H7 (cell line): ENCODE data around the gene UCHL3. TPM values are rescaled to one million over a fixed set of nuclear protein-coding genes. Genes with fewer than 3 reads are reported as not detected.
"Not testable (repeated sequence)": the region's sequence is repeated elsewhere in the genome, so short reads cannot be mapped to it uniquely, and the experiment has no call there.

Source experiments
- DNase-seq: peaks from one replicate; pipeline ENCODE4 v3.0.0; 2012
- H3K27me3 ChIP-seq: 2 replicates; pipeline ENCODE4 v1.6.0; 2011; ENCODE audit warnings: mild to moderate bottlenecking, low read length; ENCODE audit not compliant: control insufficient read depth, insufficient read depth
- H3K36me3 ChIP-seq: replicated peaks from 2 replicates; pipeline ENCODE4 v1.5.1; 2011; ENCODE audit warnings: low read length; ENCODE audit not compliant: control insufficient read depth, insufficient read depth
- H3K4me3 ChIP-seq: 2 replicates; pipeline ENCODE4 v1.5.1; 2011; ENCODE audit warnings: low read depth, mild to moderate bottlenecking, control low read depth, low read length, moderate library complexity; ENCODE audit not compliant: insufficient read depth
- total RNA-seq: library from RNA; depleted of rRNA; stranded (reverse); fragments of >200 nt; shearing (Covaris generic); gene quantifications from 2 replicates; pipeline ENCODE4 v1.2.3, GENCODE V29; 2014

UCHL3 gene
- total RNA-seq, 1 experiment from 2014 or later, result 49.2 TPM

- peaks cover 3% of the 10 kb centered on the region; the same call in 1 of the 2 replicates for H3K36me3 ChIP-seq
- DNase-seq, result peak; percentile 90
- H3K27me3 ChIP-seq, result no peaks in the 10 kb centered on the region
- peak within 1 kb of the TSS; percentile 74 for H3K4me3 ChIP-seq
Measured at GRCh38 chr13:75537401-75538365, 11.9 kb upstream of the UCHL3 start, which contains the start of gene COMMD6. Gene COMMD6 (minus strand): TSS chr13:75537841. CDS start chr13:75537805, 36 bp downstream.

DNA sequence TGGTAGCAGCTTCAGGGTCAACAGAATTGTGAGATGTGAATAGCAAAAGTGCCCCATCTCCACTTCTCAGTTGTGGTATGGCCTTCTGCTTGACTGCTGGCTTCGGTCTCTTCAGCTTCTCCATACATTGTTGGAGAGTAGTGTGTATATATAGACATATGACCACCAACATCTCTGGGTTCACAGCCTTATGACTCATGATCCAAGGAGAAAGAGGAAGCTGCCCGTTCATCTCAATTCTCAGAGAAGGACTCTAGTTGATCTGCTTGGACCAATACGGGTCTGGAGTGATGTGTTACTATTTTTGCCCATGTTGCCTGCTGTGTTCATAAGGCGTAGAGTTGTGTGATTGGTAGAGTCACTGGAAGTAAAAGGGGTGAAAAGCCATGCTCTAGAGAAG is 8.3 kb upstream of the UCHL3 start:
- Histone ChIP-seq H3K4me3 (no peak overlapping the region), H3K27me3 (no peaks in the 10 kb centered on the region), H3K36me3 (0 out of 2 replicates have a peak, but pooled peaks cover 1% of the 10 kb centered on the region)
- DNase-seq, result no peak

- DNase-seq, result no peak
- no peaks in the 10 kb centered on the region for H3K36me3 ChIP-seq
- no peak overlapping the region for H3K4me3 ChIP-seq
- H3K27me3 ChIP-seq, result no peaks in the 10 kb centered on the region
Measured at GRCh38 chr13:75541961-75542360, 7.6 kb upstream of the UCHL3 start.

DNA sequence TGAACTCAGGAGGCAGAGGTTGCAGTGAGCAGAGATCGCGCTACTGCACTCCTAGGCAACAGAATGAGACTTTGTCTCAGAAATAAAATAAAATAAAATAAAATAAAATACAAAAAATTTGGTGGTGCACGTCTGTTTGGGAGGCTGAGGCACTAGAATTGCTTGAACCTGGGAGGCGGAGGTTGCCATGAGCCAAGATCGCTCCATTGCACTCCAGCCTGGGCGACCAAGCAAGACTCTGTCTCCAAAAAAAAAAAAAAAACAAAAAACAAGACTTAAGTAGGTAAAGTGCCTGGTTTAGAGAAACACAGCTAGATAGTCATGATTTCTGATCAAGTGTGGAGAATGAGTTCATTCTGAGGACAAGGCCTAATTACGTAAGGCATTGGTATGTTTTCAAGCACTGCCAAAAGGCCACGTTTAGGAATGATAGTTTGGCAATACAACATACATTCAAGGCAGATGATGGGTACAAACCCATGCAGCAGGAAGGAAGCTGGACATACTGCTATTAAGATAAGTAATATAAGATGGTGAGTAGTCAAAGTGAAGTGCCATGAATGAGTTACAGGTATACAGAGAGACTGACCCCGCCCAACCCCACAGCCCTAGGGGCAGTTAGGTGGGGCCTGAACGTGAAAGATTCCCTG is 4.8 kb upstream of the UCHL3 start:
- Histone ChIP-seq H3K36me3 (no peaks in the 10 kb centered on the region), H3K27me3 (no peaks in the 10 kb centered on the region), H3K4me3 (no peak overlapping the region)
- DNase-seq, result no peak

DNA sequence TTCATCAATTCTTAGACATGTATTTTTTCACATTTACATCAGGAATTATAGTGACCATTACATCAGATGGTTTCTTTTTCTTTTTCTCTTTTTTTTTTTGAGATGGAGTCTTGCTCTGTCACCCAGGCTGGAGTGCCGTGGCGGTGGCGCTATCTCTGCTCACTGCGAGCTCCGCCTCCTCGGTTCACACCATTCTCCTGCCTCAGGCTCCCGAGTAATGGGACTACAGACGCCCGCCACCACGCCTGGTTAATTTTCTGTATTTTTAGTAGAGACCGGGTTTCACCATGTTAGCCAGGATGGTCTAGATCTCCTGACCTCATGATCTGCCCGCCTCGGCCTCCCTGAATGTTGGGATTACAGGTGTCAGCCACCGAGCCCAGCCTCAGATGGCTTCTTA is 4.2 kb upstream of the UCHL3 start:
- H3K4me3 ChIP-seq, H3K36me3 ChIP-seq, H3K27me3 ChIP-seq, DNase-seq: not testable (repeated sequence)

GRCh38 chr13:75547917-75548316 is 1.7 kb upstream of the UCHL3 start:
- no peak for DNase-seq
- Histone ChIP-seq H3K36me3 (no peaks in the 10 kb centered on the region), H3K27me3 (no peaks in the 10 kb centered on the region), H3K4me3 (no peak overlapping the region)

DNA sequence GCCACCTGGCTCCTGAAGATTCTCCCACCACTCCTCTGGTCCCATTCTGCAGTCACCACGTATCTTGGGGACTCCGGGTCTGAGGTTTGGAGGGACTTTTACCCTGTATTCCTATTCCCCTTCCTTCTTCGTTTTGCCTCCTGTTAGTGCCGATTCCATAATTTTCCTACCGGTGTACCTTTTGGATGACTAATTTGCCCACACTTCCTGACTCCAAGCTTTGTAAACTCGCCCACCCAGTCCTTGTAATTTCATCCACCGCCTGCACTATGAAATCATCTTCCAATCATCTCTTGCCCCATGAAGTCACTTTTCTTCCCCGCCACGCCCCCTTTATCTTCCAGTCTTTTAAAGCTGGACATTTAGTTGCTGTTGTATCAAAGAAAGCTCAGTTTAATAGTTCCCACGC is 572 bp downstream of the UCHL3 start:
- H3K27me3 ChIP-seq, result no peaks in the 10 kb centered on the region
- no peaks in the 10 kb centered on the region; the same call in 1 of the 2 replicates for H3K36me3 ChIP-seq
- H3K4me3 ChIP-seq, result peak overlapping the region; percentile 98
- DNase-seq, result no peak

DNA sequence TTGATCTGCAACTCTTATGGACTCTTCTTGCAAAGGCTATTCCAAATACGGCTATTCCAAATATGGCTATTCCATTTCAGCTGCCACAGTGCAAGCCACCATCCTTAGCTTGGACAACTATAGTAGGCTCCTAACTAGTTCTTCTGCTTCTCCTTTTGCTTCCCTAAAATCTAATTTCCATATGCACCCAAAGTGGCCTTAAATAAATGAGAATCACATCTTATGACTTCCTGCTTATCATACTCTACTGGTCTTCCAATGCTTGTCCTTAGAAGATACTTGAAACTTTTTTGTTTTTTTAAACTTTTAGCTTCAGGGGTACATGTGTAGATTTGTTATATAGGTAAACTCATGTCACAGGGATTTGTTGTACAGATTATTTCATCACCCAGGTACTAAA is 4.9 kb downstream of the UCHL3 start:
- no peaks in the 10 kb centered on the region for H3K27me3 ChIP-seq
- DNase-seq, result no peak
- H3K4me3 ChIP-seq, result no peak overlapping the region
- no peaks in the 10 kb centered on the region; the same call in 1 of the 2 replicates for H3K36me3 ChIP-seq

DNA sequence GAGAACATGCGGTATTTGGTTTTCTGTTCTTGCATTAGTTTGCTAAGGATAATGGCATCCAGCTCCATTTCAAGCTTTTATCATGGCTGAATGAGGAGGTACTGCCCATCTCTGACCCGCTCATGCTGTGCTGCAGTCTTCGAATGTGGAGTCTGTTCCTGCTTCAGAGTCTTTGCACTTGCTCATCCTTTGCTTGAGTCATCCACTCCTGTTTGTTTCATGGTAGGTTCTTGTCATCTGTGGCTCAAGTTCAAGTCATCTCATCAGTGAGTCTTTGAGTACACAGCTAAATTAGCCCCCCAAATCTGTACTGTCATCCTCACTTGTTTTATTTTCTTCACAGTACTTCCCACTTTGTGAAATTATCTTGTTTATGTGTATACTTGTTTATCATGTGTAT is 5.4 kb downstream of the UCHL3 start:
- Histone ChIP-seq H3K36me3 (no peaks in the 10 kb centered on the region; the same call in 1 of the 2 replicates), H3K27me3 (no peaks in the 10 kb centered on the region), H3K4me3 (no peak overlapping the region)
- no peak for DNase-seq

GRCh38 chr13:75555836-75556235 is 6.2 kb downstream of the UCHL3 start:
- DNase-seq, result no peak
- Histone ChIP-seq H3K36me3 (no peaks in the 10 kb centered on the region; the same call in 1 of the 2 replicates), H3K27me3 (no peaks in the 10 kb centered on the region), H3K4me3 (no peak overlapping the region)

DNA sequence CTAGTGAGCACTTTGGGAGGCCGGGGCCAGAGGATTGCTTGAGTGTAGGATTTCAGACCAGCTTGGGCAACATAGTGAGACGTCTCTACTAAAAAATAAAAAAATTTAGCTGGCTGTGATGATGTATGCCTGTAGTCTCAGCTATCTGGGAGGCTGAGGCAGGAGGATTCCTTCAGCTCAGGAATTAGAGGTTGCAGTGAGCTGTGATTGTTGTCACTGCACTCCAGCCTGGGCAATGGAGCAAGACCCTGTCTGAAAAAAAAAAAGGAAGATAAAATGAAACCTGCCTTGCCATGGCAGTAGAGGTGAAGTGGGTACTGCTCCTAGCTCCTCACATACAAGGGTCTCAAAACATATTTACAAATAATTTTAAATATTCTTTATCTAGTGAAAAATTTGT is 7.4 kb downstream of the UCHL3 start:
- DNase-seq, result no peak
- Histone ChIP-seq H3K36me3 (no peaks in the 10 kb centered on the region; the same call in 1 of the 2 replicates), H3K4me3 (no peak overlapping the region), H3K27me3 (no peaks in the 10 kb centered on the region)

GRCh38 chr13:75558145-75558840 is 8.7 kb downstream of the UCHL3 start:
- no peak overlapping the region for H3K4me3 ChIP-seq

GRCh38 chr13:75566658-75567057 is 17.1 kb downstream of the UCHL3 start:
- no peaks in the 10 kb centered on the region; the same call in 1 of the 2 replicates for H3K36me3 ChIP-seq
- H3K4me3 ChIP-seq, result no peak overlapping the region
- DNase-seq, result no peak
- no peaks in the 10 kb centered on the region for H3K27me3 ChIP-seq

More at GRCh38 chr13:75558145-75558840, 8.7 kb downstream of the UCHL3 start:
- H3K27me3 ChIP-seq, result no peaks in the 10 kb centered on the region
- no peak for DNase-seq
- no peaks in the 10 kb centered on the region; the same call in 1 of the 2 replicates for H3K36me3 ChIP-seq

DNA sequence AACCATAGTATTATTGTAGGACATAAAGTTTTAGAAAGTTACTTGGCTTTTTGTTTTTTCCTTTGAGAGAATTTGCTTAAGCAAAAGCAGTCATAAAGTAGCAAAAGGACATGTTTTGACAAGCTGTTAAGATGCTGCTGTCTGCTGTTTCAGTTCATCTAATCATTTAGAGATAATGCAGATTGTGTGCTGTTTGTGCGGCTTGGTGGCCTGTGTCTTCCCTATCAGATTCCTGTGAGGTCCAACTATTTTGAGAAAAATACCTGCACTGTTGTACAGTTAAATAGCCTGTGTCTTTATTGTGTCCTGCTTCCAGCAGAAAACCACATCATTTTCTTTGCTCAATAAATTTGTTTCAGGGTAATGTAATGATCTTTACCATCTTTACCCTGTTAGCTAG is 20.0 kb downstream of the UCHL3 start:
- H3K4me3 ChIP-seq, result no peak overlapping the region
- no peak for DNase-seq
- H3K36me3 ChIP-seq, result no peaks in the 10 kb centered on the region; the same call in 1 of the 2 replicates
- H3K27me3 ChIP-seq, result no peaks in the 10 kb centered on the region
